ENCODE measurements around the gene ZNF526.

Gene ZNF526

GRCh38 chr19:42219812-42220750 lies at the start of gene ZNF526:
ZNF526 (plus strand) TSS chr19:42220312; CDS start chr19:42224404, 4,092 bp downstream.
- peak; percentile 85 for FAIRE-seq
- peak; percentile 99 for DNase-seq (ENCODE audit: low spot score)

GRCh38 chr19:42170715-42171114 lies 49.4 kb upstream of the ZNF526 start:
- no peak for DNase-seq (ENCODE audit: low spot score)
- no peak for FAIRE-seq

- FAIRE-seq: no peak
- no peak for DNase-seq (ENCODE audit: low spot score)
Measured at GRCh38 chr19:42172261-42172660, 47.9 kb upstream of the ZNF526 start.

GRCh38 chr19:42173695-42174094 lies 46.4 kb upstream of the ZNF526 start:
- FAIRE-seq: no peak
- no peak for DNase-seq (ENCODE audit: low spot score)

GRCh38 chr19:42174188-42174587 lies 45.9 kb upstream of the ZNF526 start:
- no peak for DNase-seq (ENCODE audit: low spot score)
- FAIRE-seq: peak; percentile 72

GRCh38 chr19:42174958-42175734 lies 45.0 kb upstream of the ZNF526 start:
- FAIRE-seq (no peak), DNase-seq (ENCODE audit: low spot score) (no peak)

GRCh38 chr19:42175952-42176648 lies 44.0 kb upstream of the ZNF526 start:
- no peak for FAIRE-seq
- peak; percentile 36 for DNase-seq (ENCODE audit: low spot score)

GRCh38 chr19:42176649-42176989 lies 43.5 kb upstream of the ZNF526 start:
- no peak for DNase-seq (ENCODE audit: low spot score)
- FAIRE-seq: no peak

GRCh38 chr19:42176990-42177685 lies 43.0 kb upstream of the ZNF526 start:
- FAIRE-seq (no peak), DNase-seq (ENCODE audit: low spot score) (peak; percentile 87)

GRCh38 chr19:42177686-42178019 lies 42.5 kb upstream of the ZNF526 start:
- FAIRE-seq (no peak), DNase-seq (ENCODE audit: low spot score) (no peak)

- DNase-seq (ENCODE audit: low spot score): no peak
- FAIRE-seq: no peak
Measured at GRCh38 chr19:42178791-42179674, 41.1 kb upstream of the ZNF526 start.

- peak; percentile 17 for FAIRE-seq
Measured at GRCh38 chr19:42184401-42184861, 35.7 kb upstream of the ZNF526 start.

GRCh38 chr19:42185277-42185676 lies 34.8 kb upstream of the ZNF526 start:
- no peak for DNase-seq (ENCODE audit: low spot score)
- no peak for FAIRE-seq

More at GRCh38 chr19:42184401-42184861, 35.7 kb upstream of the ZNF526 start:
- peak; percentile 77 for DNase-seq (ENCODE audit: low spot score)

- no peak for FAIRE-seq
Measured at GRCh38 chr19:42188665-42189064, 31.4 kb upstream of the ZNF526 start.

GRCh38 chr19:42189133-42189532 lies 31.0 kb upstream of the ZNF526 start:
- no peak for FAIRE-seq
- no peak for DNase-seq (ENCODE audit: low spot score)

More at GRCh38 chr19:42188665-42189064, 31.4 kb upstream of the ZNF526 start:
- DNase-seq (ENCODE audit: low spot score): no peak

GRCh38 chr19:42191330-42191729 lies 28.8 kb upstream of the ZNF526 start:
- FAIRE-seq (no peak), DNase-seq (ENCODE audit: low spot score) (no peak)

GRCh38 chr19:42191855-42192254 lies 28.3 kb upstream of the ZNF526 start:
- FAIRE-seq (no peak), DNase-seq (ENCODE audit: low spot score) (peak; percentile 52)

GRCh38 chr19:42193294-42193693 lies 26.8 kb upstream of the ZNF526 start:
- DNase-seq (ENCODE audit: low spot score) (no peak), FAIRE-seq (no peak)

- FAIRE-seq (no peak), DNase-seq (ENCODE audit: low spot score) (no peak)
Measured at GRCh38 chr19:42193706-42194105, 26.4 kb upstream of the ZNF526 start.

Measured in urothelium cell line (cell line).